ENCODE measurements around the gene ETS1. TPM values are rescaled to one million over a fixed set of nuclear protein-coding genes. Genes with fewer than 3 reads are reported as not detected.

Gene ETS1
- total RNA-seq, 1 experiment from 2014 or later = 66.4 TPM

DNA sequence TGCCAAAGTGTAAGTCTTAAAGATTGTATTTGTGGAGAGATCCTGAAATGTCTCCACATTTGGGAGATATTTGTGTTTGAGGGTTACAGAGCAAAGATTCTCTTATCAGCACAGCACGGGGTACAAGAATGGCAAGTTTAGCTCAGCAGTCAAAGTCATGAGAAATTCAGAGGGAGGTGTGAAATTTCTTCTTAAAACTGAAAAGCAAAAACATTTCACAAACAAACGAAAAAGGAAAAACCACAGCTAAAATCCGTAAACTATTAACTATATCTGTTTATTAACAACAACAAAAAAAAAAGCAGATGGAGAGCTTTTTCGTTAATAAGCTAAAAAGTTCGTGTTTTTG is 40.9 kb upstream of the ETS1 start:
- intact Hi-C loops (cut with micrococcal nuclease; ENCODE audit: unreplicated experiment) = no loop called here
- no peak overlapping the region for H3K27ac ChIP-seq (ENCODE audit: low read length)
- in situ Hi-C loops (cut with HindIII; ENCODE audit: low pct_unique_long_range_greater_than_20kb, low sequenced_read_pairs) = no loop called here
- no peaks in the 10 kb centered on the region for H3K9me3 ChIP-seq (ENCODE audit: control insufficient read depth, insufficient read depth, low read depth, low read length)
- H3K4me1 ChIP-seq (ENCODE audit: control insufficient read depth, insufficient read depth, low read length) = no peaks in the 10 kb centered on the region
- no peak overlapping the region for H3K4me3 ChIP-seq (ENCODE audit: low read depth in 2 of 2, low read length in 2 of 2)
- POLR2A ChIA-PET = interaction anchor here (0.7 kb wide), 1 partner anchor 300 kb away, joined by 3 read pairs; no protein-coding TSS in a partner anchor
- ATAC-seq (no peak), DNase-seq (ENCODE audit: low read depth, low spot score) (no peak)
- BruUV-seq (replicated peaks) = no TSS peak
- no peak for TF ChIP-seq TCF7L2 (IDR thresholded peaks at IDR 0.05; ENCODE audit: low read depth, low read length)
- no peak for TF ChIP-seq POLR2AphosphoS5 (IDR thresholded peaks at IDR 0.05; ENCODE audit: low read depth, low read length)
- TF ChIP-seq REST (IDR thresholded peaks at IDR 0.05; ENCODE audit: insufficient read depth in 1 of 2, low read depth in 2 of 2, low read length in 1 of 2) = no peak
- TF ChIP-seq SIN3A (IDR thresholded peaks at IDR 0.05; ENCODE audit: borderline replicate concordance, insufficient read depth, low read depth, low read length) = no peak
- TF ChIP-seq CTCF (IDR thresholded peaks at IDR 0.05) = no peak
- H3K27me3 ChIP-seq (ENCODE audit: control insufficient read depth, insufficient read depth, low read length) = no peaks in the 10 kb centered on the region
- no peaks in the 10 kb centered on the region for H3K36me3 ChIP-seq (ENCODE audit: control insufficient read depth, insufficient read depth, low read length)
- CTCF ChIA-PET = interaction anchor here (0.7 to 0.9 kb wide), 2 partner anchors 12 to 420 kb away, joined by 3 read pairs; no protein-coding TSS in a partner anchor

DNA sequence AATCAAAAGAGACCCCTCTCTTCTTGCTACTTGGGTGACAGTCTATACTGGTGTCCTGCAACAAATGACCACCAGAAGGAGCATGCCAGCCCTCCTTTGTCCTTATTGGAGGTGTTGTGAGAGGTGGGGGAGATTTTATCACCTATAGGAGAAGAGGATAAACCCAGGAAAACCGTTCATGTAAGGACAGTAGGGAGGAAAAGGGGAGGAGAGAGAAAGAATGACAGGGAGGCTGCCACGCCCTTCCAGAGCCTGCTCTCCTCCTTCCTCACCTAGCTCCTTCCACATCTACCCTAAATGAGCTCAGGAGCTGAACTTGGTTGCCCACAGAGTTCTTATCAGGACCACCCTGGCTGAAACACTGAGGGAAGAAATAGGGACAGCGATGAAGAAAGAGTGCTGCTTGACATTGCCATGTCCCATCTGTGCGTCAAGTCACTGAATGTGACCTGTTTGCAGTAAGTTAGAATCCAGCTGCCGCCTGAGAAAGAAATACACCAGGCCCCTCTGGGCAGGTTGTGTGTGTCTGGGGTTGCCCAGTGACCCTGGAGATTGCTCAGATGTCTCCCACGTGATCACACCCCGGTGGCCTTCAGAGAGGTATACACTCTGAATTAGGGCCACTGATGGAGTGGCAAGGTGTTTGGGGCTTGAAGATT is 40.4 kb upstream of the ETS1 start:
- CTCF ChIA-PET = interaction anchor here (0.7 to 0.9 kb wide), 2 partner anchors 13 to 420 kb away, joined by 3 read pairs; no protein-coding TSS in a partner anchor
- Histone ChIP-seq H3K36me3 (ENCODE audit: control insufficient read depth, insufficient read depth, low read length) (no peaks in the 10 kb centered on the region), H3K4me1 (ENCODE audit: control insufficient read depth, insufficient read depth, low read length) (no peaks in the 10 kb centered on the region), H3K27ac (ENCODE audit: low read length) (no peak overlapping the region), H3K9me3 (ENCODE audit: control insufficient read depth, insufficient read depth, low read depth, low read length) (no peaks in the 10 kb centered on the region), H3K27me3 (ENCODE audit: control insufficient read depth, insufficient read depth, low read length) (no peaks in the 10 kb centered on the region), H3K4me3 (ENCODE audit: low read depth in 2 of 2, low read length in 2 of 2) (no peak overlapping the region)
- intact Hi-C loops (cut with micrococcal nuclease; ENCODE audit: unreplicated experiment) (loop anchor here (2.0 kb wide), 1 partner anchor 593 kb away; no protein-coding TSS in a partner anchor), in situ Hi-C loops (cut with HindIII; ENCODE audit: low pct_unique_long_range_greater_than_20kb, low sequenced_read_pairs) (no loop called here)
- POLR2A ChIA-PET = no interaction called here
- DNase-seq (ENCODE audit: low read depth, low spot score) (no peak), ATAC-seq (no peak)
- BruUV-seq (replicated peaks) = no TSS peak
- TF ChIP-seq CTCF (IDR thresholded peaks at IDR 0.05) (no peak), REST (IDR thresholded peaks at IDR 0.05; ENCODE audit: insufficient read depth in 1 of 2, low read depth in 2 of 2, low read length in 1 of 2) (no peak), TCF7L2 (IDR thresholded peaks at IDR 0.05; ENCODE audit: low read depth, low read length) (no peak), SIN3A (IDR thresholded peaks at IDR 0.05; ENCODE audit: borderline replicate concordance, insufficient read depth, low read depth, low read length) (no peak), POLR2AphosphoS5 (IDR thresholded peaks at IDR 0.05; ENCODE audit: low read depth, low read length) (no peak)
